Fibroblast of the aortic adventitia (primary cell): Measurements from ENCODE around the gene SRD5A1. TPM values are rescaled to one million over a fixed set of nuclear protein-coding genes. Genes with fewer than 3 reads are reported as not detected.

ENCODE experiments used
- DNase-seq: peaks from one replicate; pipeline ENCODE4 v3.0.0-alpha.2; 2010; ENCODE audit warnings: low read depth
- H3K4me3 ChIP-seq: 2 replicates; pipeline ENCODE4 v1.5.1; 2011; ENCODE audit warnings: low read depth, mild to moderate bottlenecking, control low read depth, low read length, moderate library complexity
- CTCF ChIP-seq: IDR thresholded peaks from 2 replicates; pipeline ENCODE4 v1.5.1; 2011; ENCODE audit warnings: mild to moderate bottlenecking, low read length, control low read depth, inconsistent platforms; ENCODE audit not compliant: insufficient read depth
- total RNA-seq: library from RNA; depleted of rRNA; stranded (reverse); fragments of >200 nt; gene quantifications from 2 replicates; pipeline ENCODE4 v1.2.3, GENCODE V29; 2012; ENCODE audit warnings: low replicate concordance

The SRD5A1 gene
- total RNA-seq, 1 donor, result 12.0 TPM

GRCh38 chr5:6602441-6602840 lies 30.8 kb upstream of the SRD5A1 start:
- no peak for DNase-seq
- no peak overlapping the region for H3K4me3 ChIP-seq
- no peak for TF ChIP-seq CTCF

GRCh38 chr5:6603643-6604042 lies 29.6 kb upstream of the SRD5A1 start:
- H3K4me3 ChIP-seq, result no peak overlapping the region
- DNase-seq, result no peak
- no peak for TF ChIP-seq CTCF

GRCh38 chr5:6604341-6604740 lies 28.9 kb upstream of the SRD5A1 start:
- no peak for TF ChIP-seq CTCF
- no peak for DNase-seq
- H3K4me3 ChIP-seq, result no peak overlapping the region

DNA sequence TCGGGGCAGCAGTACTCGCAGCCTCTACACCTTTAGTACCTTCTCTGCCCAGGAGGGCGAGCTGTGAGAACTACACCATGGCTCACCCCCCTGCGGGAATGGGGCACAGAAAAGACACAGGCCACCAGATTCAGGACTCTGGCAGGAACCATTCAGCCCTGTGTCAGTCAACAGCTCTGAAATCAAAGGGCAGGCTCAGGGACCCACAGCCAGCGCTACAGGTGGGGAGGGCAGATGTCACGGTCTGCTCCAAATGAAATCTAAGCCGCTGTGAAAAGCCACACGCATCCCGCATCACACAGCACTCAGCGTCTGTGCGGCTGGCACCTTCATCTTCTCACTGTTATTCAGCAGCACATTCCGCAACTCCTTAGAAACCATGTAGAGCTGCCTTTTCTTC lies 28.3 kb upstream of the SRD5A1 start:
- no peak overlapping the region for H3K4me3 ChIP-seq
- no peak for TF ChIP-seq CTCF
- DNase-seq, result no peak

DNA sequence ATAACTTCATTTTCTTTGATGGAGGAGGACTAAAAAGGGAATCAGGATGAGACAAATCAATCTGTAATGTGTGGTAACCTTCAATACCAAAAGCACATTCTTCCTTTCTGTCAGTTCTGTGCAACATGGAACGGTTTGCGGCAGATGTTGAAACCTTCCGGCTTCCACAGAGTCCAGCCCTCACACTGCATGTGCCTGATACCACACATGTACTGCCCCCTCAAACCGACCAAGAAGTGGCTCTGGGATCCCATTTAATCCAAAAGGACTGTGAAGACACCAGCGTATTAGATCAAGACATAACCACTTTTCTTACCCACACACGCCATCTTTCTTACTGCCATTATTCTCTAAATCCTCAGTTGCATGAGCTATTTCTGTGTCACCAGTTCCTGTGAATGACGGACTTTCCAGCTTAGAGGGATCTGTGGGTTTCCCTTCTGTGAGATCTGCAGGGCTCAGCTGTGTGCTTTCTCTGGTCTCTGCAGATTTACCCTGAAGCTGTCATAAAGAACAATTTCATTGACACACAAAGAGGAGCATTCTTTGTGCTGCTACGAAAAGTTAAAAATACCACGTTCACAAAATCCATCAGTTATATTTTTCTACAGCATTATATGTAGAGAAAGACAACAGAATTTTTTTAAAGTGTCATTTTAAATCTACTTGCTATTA lies 26.2 kb upstream of the SRD5A1 start:
- no peak for TF ChIP-seq CTCF
- no peak for DNase-seq
- no peak overlapping the region for H3K4me3 ChIP-seq

- no peak for DNase-seq
- no peak overlapping the region for H3K4me3 ChIP-seq
- no peak for TF ChIP-seq CTCF
These were observed 25.7 kb upstream of the SRD5A1 start for GRCh38 chr5:6607559-6607936.

- TF ChIP-seq CTCF, result no peak
- DNase-seq, result no peak
- H3K4me3 ChIP-seq, result no peak overlapping the region
These were observed 25.2 kb upstream of the SRD5A1 start for GRCh38 chr5:6608016-6608415.
